Hematopoietic multipotent progenitor cell treated with erythropoietin and hydrocortisone succinate and interleukin-3 and kit ligand, for 8 days (in vitro differentiated cells): ENCODE data around the gene RGL4.
"Not testable (repeated sequence)": the region's sequence is repeated elsewhere in the genome, so short reads cannot be mapped to it uniquely, and the experiment has no call there.

Source experiments
- DNase-seq: peaks from one replicate; pipeline ENCODE4 v3.0.0-alpha.2; 2015

RGL4 gene

GRCh38 chr22:23698673-23699235, 7.9 kb downstream of the RGL4 start:
- no peak for DNase-seq

- no peak for DNase-seq
Observed at GRCh38 chr22:23700706-23701105, 9.9 kb downstream of the RGL4 start.

DNA sequence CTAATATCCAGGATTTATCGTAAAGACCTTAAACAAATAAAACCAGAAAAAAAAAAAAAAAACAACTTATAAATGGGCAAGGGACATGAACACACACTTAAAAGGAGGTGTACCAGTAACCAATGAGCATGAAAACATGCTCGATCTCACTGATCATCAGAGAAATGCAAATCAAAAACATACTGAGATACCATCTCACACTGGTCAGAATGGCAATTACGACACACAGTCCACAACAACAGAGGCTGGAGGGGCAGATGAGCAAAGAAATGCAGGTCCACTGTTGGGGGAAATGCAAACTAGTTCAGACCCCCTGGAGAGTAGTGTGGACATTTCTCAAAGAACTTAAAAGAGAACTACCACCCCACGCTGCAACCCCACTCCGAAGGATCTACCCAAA, 13.2 kb downstream of the RGL4 start:
- no peak for DNase-seq

GRCh38 chr22:23704829-23705228, 14.0 kb downstream of the RGL4 start:
- DNase-seq = no peak

- no peak for DNase-seq
Observed at GRCh38 chr22:23705358-23705757, 14.5 kb downstream of the RGL4 start.

DNA sequence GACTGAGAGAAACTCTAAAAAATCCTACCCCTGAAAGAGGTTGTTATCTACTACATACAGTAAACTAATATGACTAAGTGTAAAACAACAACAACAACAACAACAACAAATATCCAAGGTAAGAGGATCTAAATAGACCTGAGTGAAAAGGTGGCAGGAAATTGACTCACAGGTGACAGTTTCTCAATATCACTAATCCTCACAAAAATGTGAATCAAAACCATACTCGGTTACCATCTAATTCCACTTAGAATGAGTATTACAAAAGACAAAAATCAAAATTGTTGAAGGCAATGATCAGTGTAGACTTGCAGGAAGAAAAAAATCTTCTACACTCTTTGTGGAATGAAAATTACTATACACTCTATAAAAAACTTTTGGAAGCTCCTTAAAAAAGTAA, 17.5 kb downstream of the RGL4 start:
- no peak for DNase-seq

DNA sequence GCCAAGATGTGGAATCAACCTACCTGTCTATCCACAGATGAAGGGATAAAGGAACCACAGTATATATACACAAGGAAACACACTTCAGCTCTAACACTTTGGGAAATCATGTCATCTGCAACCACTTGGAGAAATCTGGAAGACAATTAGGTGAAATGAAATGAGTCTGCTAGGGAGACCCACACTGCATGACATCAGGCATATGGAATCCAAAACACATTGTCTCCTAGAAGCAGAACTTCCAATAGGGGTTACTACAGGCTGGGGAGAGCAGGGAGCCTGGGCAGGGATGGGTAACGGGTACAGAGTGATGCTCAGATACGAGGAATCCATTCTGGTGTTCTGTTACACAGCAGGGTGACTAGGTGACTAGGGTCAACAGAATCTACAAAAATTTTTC, 18.3 kb downstream of the RGL4 start:
- no peak for DNase-seq

GRCh38 chr22:23712256-23712655, 21.4 kb downstream of the RGL4 start:
- DNase-seq = no peak

DNA sequence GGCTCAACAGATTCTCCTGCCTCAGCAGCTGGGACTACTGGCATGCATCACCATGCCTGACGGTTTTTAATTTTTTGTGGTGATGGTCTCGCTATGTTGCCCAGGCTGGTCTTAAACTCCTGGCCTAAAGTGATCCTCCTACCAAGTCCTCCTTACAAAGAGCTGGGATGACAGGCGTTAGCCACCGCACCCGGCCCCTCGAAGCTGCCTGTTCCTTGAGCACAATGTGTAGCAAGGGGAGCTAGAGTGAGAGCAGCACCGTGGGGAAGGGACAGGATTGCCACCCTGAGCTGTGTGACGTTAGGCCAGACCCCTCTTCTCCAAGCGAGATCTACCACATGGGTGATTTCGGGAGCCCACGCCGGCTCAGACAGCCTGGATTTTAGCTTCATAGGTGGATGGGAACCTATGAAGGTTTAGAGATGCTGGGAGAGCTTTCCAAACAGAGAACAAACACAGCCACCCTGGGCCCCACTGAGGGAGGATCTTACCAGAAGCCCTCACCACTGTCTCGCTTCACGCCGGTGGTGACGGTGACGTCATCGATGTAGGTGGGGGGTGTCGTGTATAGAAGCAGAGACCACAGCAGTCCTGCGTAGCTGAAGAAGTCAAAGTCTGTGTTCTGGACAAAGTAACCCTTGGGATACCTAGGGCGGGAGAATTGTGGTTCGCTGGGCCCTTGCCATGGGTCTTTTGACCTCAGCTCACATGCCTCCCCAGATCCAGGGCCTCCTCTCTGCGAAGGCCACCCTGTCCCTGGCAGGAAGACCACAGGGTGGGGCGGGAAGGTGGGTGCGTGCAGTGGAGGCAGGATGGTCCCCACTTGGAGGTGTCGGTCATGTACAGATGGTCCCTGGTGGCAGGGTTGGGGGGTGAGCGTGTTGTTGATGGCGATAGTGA, 23.1 kb downstream of the RGL4 start:
- no peak for DNase-seq

- peak; percentile 42 for DNase-seq
Observed at GRCh38 chr22:23714596-23715578, 24.1 kb downstream of the RGL4 start.

DNA sequence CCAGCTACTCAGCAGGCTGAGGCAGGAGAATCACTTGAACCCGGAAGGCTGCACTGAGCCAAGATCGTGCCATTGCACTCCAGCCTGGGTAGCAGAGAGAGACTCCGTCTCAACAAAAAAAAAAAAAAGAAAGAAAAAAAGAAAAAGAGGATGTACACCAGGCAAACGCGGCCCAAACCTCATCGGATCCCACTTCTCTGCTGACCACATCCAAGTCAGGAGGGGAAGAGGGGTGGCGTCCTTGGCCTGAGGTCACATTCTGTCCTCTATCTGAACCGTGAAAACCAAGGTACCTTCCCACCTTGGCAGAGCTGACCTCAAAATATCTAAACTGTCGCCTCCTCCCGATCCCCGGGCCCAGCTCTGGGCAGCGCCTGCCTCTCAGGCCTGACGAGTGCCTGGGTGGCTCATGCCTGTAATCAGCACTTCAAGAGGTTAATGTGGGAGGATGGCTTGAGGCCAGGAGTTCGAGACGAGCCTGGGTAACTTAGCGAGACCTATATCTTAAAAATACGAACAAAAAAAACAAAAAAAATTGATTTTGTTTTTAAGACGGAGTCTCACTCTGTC, 25.1 kb downstream of the RGL4 start:
- DNase-seq = peak; percentile 57

DNA sequence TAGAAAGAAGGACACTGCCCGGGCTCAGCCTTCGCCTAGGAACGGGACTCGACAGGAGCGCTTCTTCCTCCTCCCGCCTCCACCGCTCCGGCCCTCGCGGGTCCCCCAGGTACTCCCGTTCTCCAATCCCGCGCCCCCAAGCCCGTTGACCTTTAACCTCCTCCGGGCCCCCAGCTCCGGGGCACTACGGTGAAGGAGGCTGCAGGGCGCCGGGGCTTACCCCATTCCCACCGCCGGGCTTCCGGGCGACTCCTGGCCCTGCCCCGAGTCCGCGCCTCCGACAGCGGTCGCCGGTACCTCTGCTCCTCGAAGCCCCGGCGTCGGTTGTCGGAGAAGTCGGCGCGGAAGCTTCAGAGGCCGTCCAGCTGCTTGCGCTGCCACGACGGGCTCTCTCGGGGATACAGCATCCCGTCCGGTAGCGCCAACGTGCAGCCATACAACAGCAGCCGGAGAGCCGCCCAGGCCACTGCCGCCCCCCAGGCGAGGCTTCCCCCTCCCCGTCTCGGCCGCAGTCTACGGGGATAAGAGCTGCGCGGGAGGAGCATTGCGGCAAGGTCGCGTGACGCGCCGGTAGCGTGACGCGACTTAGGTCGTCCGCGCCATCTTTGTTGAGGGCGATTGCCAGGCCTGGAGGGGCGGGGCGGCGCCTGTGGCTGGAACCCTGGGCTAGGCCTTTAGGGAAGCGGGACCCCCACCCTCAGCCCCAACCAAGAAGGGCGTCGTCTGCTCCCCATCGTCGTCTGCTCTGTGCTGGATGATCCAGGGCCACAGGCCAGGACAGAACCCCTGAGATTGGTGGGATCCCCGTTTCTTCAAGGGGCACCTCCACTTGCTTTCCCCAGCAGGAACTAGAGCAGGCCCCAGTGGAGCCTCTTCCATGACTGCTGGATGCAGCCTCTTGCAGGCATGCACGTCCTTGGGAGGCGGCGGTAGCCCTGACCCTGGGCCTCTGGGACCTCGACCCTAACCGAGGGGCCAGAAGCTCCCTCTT, 26.3 kb downstream of the RGL4 start:
- peak; percentile 89 for DNase-seq

DNA sequence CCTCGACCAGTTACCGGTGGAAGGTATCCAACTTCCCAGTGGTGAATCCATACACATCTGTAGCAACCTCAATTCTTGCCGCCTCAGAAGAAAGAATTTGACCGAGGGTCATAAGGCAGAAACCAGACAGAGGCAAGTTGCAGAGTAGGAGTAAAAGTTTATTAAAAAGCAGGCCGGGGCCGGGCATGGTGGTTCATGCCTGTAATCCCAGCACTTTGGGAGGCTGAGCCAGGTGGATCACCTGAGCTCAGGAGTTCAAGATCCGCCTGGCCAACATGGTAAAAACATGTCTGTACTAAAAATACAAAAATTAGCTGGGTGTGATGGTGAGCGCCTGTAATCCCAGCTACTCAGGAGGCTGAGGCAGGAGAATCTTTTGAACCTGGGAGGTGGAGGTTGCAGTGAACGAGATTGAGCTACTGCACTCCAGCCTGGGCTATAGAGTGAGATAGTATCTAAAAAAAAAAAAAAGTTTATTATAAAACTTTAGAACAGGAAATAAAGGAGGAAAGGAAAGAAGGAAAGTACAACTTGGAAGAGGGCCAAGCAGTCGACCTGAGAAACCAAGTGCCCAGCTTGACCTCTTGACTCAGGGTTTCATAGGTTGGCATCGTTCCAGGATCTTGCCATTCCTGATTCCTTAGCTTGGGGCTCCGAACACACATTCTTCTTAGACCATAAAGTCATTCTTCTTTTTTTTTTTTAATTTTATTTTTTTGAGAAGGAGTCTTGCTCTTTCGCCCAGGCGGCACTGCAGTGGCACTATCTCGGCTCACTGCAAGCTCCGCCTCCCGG, 27.8 kb downstream of the RGL4 start:
- DNase-seq = no peak

DNA sequence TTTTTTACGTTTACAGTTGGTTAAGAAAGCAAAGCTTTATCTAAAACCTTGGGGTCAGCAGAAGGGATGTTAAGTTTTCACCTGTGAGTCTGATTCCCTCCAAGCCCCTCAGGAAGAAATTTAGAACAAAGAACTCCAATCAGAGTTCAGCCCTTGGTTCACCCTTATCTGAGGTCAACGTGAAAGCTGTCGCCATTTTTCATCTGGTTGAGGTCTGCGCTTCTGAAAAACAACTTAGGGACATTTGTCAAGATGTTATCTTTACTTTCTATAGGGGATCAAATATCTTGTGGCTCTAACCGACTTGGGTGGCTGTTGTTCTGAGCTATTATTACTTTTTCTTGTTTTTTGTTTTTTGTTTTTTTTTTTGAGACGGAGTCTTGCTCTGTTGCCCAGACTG, 30.0 kb downstream of the RGL4 start:
- DNase-seq = no peak

- no peak for DNase-seq
Observed at GRCh38 chr22:23722160-23722559, 31.3 kb downstream of the RGL4 start.

- no peak for DNase-seq
Observed at GRCh38 chr22:23722724-23723123, 31.9 kb downstream of the RGL4 start.

GRCh38 chr22:23728108-23728507, 37.3 kb downstream of the RGL4 start:
- not testable (repeated sequence) for DNase-seq

GRCh38 chr22:23737696-23738095, 46.9 kb downstream of the RGL4 start:
- no peak for DNase-seq

DNA sequence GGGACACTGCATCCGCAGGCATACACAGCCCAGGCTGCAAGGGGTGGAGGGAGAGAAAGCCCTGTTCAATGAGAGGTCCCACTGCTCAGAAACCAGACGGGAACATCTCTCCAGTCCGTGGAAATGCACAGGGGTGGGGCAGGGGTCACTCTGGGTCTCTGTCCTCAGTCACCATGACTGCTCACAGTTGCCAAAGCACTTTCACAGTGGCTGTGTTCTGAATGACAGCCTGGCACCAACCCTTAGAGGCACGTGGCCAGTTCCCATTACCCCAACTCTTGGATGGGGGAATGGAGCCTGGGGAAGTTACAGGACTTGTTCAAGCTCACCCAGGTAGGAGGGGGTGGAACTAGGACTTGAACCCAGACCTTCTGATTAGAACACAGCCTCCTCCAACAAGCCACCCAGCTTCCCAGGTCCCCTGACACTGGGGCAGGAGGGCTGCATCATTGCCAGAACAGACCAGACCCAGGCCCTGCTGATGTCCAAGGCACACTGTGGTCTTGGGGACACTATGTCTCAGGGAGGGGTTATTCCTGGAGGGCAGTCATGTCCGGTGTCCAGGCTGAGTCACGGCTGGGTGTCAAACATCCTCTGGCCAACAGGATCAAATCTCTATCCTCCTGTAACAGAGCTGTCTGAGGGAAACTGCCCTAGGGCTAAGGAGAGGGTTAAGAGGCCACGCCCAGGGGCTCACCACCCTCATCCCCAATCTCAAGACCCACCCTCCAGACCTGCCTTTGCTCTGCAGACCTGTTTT, 51.9 kb downstream of the RGL4 start:
- DNase-seq = no peak

- no peak for DNase-seq
Observed at GRCh38 chr22:23743303-23743705, 52.5 kb downstream of the RGL4 start.
